Umbilical cord (tissue), 2 donors: ENCODE measurements around the gene MAFF. TPM values are rescaled to one million over a fixed set of nuclear protein-coding genes. Genes with fewer than 3 reads are reported as not detected.
"Not testable (repeated sequence)": the region's sequence is repeated elsewhere in the genome, so short reads cannot be mapped to it uniquely, and the experiment has no call there.

ENCODE experiments used
- DNase-seq: peaks from one replicate; pipeline ENCODE4 v3.0.0-alpha.2; 2015; ENCODE audit warnings: low spot score
- total RNA-seq: library from RNA; depleted of rRNA; stranded (reverse); fragments of >200 nt; gene quantifications from one replicate; pipeline ENCODE4 v1.2.3, GENCODE V29; 2014; ENCODE audit warnings: low replicate concordance; ENCODE audit not compliant: insufficient read depth

The MAFF gene
- total RNA-seq, 1 donor from 2014 or later, result 31.3 TPM

GRCh38 chr22:38177571-38177925, 24.2 kb upstream of the MAFF start:
- DNase-seq, result not testable (repeated sequence)

DNA sequence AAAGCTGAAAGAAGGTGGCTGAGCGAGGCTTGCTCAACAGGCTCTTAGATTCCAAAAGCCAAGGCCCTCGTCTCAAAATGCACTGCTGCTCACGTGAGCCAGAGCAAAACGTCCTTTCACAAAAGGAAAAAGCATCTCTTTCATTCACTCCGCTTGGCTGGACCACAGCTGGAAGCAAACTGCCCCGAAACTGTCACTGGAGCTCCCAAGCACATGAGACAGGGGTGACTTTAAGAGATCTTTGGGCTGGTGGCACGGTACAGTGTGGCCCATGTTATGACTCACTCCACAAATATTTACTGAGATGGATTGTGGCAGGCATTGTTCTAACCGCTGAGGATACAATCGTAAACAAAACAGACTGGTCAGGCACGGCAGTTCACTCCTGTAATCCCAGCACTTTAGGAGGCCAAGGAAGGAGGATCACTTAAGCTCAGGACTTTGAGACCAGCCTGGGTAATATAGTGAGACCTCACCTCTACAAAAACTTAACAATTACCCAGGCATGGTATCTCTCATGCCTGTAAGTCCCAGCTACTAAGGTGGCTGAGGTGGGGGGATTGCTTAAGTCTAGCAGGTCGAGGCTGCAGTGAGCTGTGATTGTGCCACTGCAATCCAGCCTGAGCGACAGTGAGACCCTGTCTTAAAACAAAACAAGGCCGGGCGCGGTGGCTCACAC, 23.7 kb upstream of the MAFF start:
- DNase-seq, result peak; percentile 35

DNA sequence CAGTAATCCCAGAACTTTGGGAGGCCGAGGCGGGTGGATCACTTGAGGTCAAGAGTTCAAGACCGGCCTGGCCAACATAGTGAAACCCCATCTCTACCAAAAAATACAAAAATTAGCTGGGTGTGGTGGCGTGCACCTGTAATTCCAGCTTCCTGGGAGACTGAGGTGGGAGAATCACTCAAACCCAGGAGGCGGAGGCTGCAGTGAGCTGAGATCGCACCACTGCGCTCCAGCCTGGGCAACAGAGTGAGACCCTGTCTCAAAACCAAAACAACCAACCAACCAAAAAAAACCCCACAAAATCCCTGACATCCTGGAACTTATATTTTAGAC, 23.2 kb upstream of the MAFF start:
- DNase-seq, result not testable (repeated sequence)

GRCh38 chr22:38180841-38181452, 20.8 kb upstream of the MAFF start:
- no peak for DNase-seq

GRCh38 chr22:38181453-38182200, 20.2 kb upstream of the MAFF start, which contains the start of gene PLA2G6:
Gene PLA2G6 (minus strand): TSS chr22:38181830. CDS start chr22:38169426, 12,404 bp downstream.
- DNase-seq, result peak; percentile 99

- DNase-seq, result no peak
These were observed 17.0 kb upstream of the MAFF start for GRCh38 chr22:38184788-38185187.

- DNase-seq, result no peak
These were observed 15.4 kb upstream of the MAFF start for GRCh38 chr22:38186429-38186828.

DNA sequence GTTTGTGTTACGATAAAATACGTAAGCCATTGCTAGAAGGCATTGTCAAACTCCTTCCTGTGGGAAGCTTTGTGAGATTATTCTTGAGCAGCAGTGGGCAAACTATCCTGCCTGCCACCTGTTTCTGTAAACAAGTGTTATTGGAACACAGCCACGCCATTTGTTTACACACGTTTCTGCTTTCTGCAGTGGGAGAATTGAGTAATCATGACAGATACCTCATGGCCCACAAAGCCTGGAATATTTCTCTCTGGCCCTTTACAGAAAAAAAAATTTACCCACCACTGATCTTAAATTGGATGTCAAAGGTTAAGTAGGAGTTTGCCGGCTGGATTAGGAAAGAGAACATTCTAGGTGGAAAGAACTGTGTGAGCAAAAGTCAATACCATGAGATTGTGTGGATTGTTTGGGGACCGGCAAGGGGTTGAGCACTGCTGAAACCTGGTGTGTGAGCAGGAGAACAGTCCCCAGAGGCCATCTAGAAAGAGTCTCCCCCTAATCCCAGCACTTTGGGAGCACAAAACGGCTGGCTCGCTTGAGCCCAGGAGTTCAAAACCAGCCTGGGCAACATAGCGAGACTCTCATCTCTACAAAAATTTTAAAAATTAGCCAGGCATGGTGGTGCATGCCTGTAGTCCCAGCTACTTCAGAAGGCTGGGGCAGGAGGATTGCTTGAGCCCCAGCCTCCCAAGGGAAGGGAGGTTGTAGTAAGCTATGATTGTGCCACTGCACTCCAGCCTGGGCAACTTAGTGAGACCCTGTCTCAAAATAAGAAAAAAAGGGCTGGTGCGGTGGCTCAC, 14.2 kb upstream of the MAFF start:
- DNase-seq, result no peak

- no peak for DNase-seq
These were observed 12.7 kb upstream of the MAFF start for GRCh38 chr22:38189104-38189503.

DNA sequence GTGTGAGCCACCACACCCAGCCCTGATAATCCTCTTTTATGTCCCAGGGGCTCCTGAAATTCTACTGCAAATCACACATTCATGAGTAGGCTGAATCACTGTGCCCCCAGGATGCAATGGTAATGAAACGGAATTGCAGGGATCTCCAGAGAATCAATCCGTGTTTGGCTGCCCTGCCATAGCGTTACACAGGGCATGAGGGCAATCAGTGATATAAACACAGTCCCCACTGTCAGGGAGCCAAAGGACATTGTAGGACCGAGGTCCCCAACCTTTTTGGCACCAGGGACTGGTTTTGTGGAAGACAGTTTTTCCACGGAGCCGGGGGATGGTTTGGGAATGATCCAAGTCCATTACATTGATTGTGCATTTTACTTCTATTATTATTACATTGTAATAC, 11.2 kb upstream of the MAFF start:
- no peak for DNase-seq

GRCh38 chr22:38191055-38191454, 10.7 kb upstream of the MAFF start:
- no peak for DNase-seq

- DNase-seq, result no peak
These were observed 9.9 kb upstream of the MAFF start for GRCh38 chr22:38191731-38192474.

- no peak for DNase-seq
These were observed 9.3 kb upstream of the MAFF start for GRCh38 chr22:38192475-38192863.

DNA sequence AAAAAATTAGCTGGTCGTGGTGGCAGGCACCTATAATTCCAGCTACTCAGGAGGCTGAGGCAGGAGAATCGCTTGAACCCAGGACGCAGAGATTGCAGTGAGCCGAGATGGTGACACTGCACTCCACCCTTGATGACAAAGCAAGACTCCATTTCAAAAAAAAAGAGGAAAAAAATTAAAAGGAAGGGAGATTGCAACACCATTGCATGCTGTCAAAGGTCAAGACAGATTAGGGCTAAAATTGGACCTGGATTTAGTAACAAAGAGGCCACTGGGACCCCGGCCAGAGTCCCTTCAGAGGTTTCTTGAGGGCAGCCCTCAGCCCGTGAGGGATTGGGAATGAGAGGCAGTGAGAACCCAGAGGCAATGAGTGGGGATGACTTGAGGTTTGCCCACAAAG, 8.2 kb upstream of the MAFF start:
- no peak for DNase-seq

GRCh38 chr22:38196791-38197419, 4.9 kb upstream of the MAFF start:
- no peak for DNase-seq

DNA sequence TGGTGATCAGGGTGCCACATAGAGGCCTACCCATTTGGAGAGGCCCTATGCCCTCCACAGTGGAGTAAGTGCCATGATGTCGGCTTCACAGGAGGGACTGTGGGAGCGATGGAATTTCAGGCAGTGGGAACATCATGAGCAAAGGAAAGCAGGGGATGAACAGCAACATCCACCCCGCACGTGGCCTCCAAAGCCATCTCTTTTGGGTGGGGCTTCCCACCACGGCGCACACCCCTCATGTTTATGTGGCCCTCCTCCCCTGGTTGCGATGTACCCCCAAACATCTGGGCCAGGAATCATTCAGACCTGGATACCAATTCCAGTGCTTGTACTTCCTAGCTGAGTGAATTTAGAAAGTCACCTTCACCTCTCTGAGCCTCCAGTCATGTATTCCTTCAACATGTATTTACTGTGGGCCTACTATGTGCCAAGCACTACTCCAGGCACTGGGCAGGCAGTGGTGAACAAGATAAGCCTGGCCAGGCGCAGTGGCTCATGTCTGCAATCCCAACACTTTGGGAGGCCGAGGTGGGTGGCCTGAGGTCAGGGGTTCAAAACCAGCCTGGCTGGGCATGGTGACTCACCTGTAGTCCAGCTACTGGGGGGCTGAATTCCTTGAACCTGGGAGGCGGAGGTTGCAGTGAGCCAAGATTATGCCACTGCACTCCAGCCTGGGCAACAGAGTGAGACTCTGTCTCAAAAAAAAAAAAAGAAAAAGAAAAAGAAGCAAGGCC, 1.8 kb upstream of the MAFF start:
- no peak for DNase-seq

GRCh38 chr22:38201371-38201710, 453 bp upstream of the MAFF start:
- no peak for DNase-seq

GRCh38 chr22:38202437-38203089, 769 bp downstream of the MAFF start:
- DNase-seq, result peak; percentile 82

- peak; percentile 47 for DNase-seq
These were observed 1.5 kb downstream of the MAFF start for GRCh38 chr22:38203090-38203810.
